Neural progenitor cell (in vitro differentiated cells): ENCODE results near the gene DESI2. TPM values are rescaled to one million over a fixed set of nuclear protein-coding genes. Genes with fewer than 3 reads are reported as not detected.
A peak's percentile ranks its signal among the peaks of the same experiment; 100 is the strongest.

Experiments
- DNase-seq: peaks from one replicate; pipeline ENCODE4 v3.0.0-alpha.2; 2016; ENCODE audit warnings: low spot score
- H2AFZ ChIP-seq: fragments of 200-600 bp; sonication (generic); replicated peaks from 2 replicates; pipeline ENCODE4 v1.6.1; 2016; ENCODE audit warnings: antibody characterized with exemption
- H3F3A ChIP-seq: fragments of 200-600 bp; sonication (generic); 2 replicates; pipeline ENCODE4 v1.6.1; 2016; ENCODE audit warnings: antibody characterized with exemption, low read depth
- H3K27ac ChIP-seq: fragments of 200-600 bp; sonication (generic); 2 replicates; pipeline ENCODE4 v1.5.1; 2016; ENCODE audit warnings: mild to moderate bottlenecking
- H3K27me3 ChIP-seq: fragments of 200-600 bp; sonication (generic); 2 replicates; pipeline ENCODE4 v1.6.1; 2016; ENCODE audit warnings: mild to moderate bottlenecking, moderate library complexity
- H3K36me3 ChIP-seq: fragments of 200-600 bp; sonication (generic); 2 replicates; pipeline ENCODE4 v1.5.1; 2016
- H3K4me1 ChIP-seq: fragments of 200-600 bp; sonication (generic); 2 replicates; pipeline ENCODE4 v1.6.1; 2016; ENCODE audit warnings: mixed run types
- H3K4me2 ChIP-seq: fragments of 200-600 bp; sonication (generic); 2 replicates; pipeline ENCODE4 v1.6.1; 2016
- H3K4me3 ChIP-seq: fragments of 200-600 bp; sonication (generic); 2 replicates; pipeline ENCODE4 v1.5.1; 2016
- H3K79me2 ChIP-seq: fragments of 200-600 bp; sonication (generic); 2 replicates; pipeline ENCODE4 v1.6.1; 2016; ENCODE audit warnings: low read depth
- H3K9ac ChIP-seq: fragments of 200-600 bp; sonication (generic); 2 replicates; pipeline ENCODE4 v1.6.1; 2016
- H3K9me3 ChIP-seq: fragments of 200-600 bp; sonication (generic); 2 replicates; pipeline ENCODE4 v1.5.1; 2016; ENCODE audit warnings: low read depth
- H4K20me1 ChIP-seq: fragments of 200-600 bp; sonication (generic); 2 replicates; pipeline ENCODE4 v1.6.1; 2016; ENCODE audit warnings: low read depth
- H3K27ac Mint-ChIP-seq: 3 replicates; pipeline ENCODE4 v1.8.0; 2021; ENCODE audit warnings: mixed read lengths
- H3K27me3 Mint-ChIP-seq: 2 replicates; pipeline ENCODE4 v1.8.0; 2022; ENCODE audit warnings: low read depth, mild to moderate bottlenecking, inconsistent platforms, moderate library complexity, mixed read lengths; ENCODE audit not compliant: insufficient read depth
- H3K36me3 Mint-ChIP-seq: 3 replicates; pipeline ENCODE4 v1.8.0; 2021; ENCODE audit warnings: mixed read lengths
- H3K4me1 Mint-ChIP-seq: 3 replicates; pipeline ENCODE4 v1.8.0; 2021; ENCODE audit warnings: mixed read lengths
- H3K4me3 Mint-ChIP-seq: 3 replicates; pipeline ENCODE4 v1.8.0; 2021; ENCODE audit warnings: mild to moderate bottlenecking, moderate library complexity, mixed read lengths
- H3K9me3 Mint-ChIP-seq: 3 replicates; pipeline ENCODE4 v1.8.0; 2020; ENCODE audit warnings: mixed read lengths
- EZH2 ChIP-seq: fragments of 200-600 bp; sonication (generic); IDR thresholded peaks from 2 replicates; pipeline ENCODE4 v1.6.1; 2017; ENCODE audit warnings: antibody characterized with exemption, mild to moderate bottlenecking, moderate library complexity
- EZH2phosphoT487 ChIP-seq: fragments of 200-600 bp; sonication (generic); IDR thresholded peaks from 2 replicates; pipeline ENCODE4 v1.6.1; 2017; ENCODE audit warnings: antibody characterized with exemption
- total RNA-seq: library from RNA; depleted of rRNA; stranded (reverse); fragments of >200 nt; gene quantifications from 2 replicates; pipeline ENCODE4 v1.2.3, GENCODE V29; 2015; ENCODE audit warnings: low replicate concordance
- TF ChIP-seq, protein P1 (sequence below): fragments of 200-600 bp; sonication (generic); IDR thresholded peaks from 2 replicates; pipeline ENCODE4 v1.5.1; 2017; ENCODE audit warnings: antibody characterized with exemption, mild to moderate bottlenecking

DESI2 gene
- total RNA-seq, 1 donor from 2014 or later, result 110 TPM

GRCh38 chr1:244730934-244731434, 78.1 kb downstream of the DESI2 start:
- no peak overlapping the region for H3K27ac ChIP-seq
- H2AFZ ChIP-seq, result peak overlapping the region; percentile 87
- Mint-ChIP-seq H3K4me1 (peaks cover 16% of the 10 kb centered on the region), H3K27me3 (peaks cover 9% of the 10 kb centered on the region), H3K4me3 (peak overlapping the region; percentile 82), H3K27ac (peak overlapping the region; percentile 83), H3K36me3 (peaks cover 3% of the 10 kb centered on the region), H3K9me3 (peaks cover 18% of the 10 kb centered on the region)
- no peaks in the 10 kb centered on the region for H3K4me1 ChIP-seq
- no peak overlapping the region for H3K9ac ChIP-seq
- peak overlapping the region; percentile 35 for H3K4me3 ChIP-seq
- no peaks in the 10 kb centered on the region for H3K36me3 ChIP-seq
- no peaks in the 10 kb centered on the region for H3K79me2 ChIP-seq
- peak overlapping the region; percentile 79 for H3K4me2 ChIP-seq
- H3F3A ChIP-seq, result peaks cover 34% of the 10 kb centered on the region
- no peaks in the 10 kb centered on the region for H3K9me3 ChIP-seq
- TF ChIP-seq, protein P1, sequence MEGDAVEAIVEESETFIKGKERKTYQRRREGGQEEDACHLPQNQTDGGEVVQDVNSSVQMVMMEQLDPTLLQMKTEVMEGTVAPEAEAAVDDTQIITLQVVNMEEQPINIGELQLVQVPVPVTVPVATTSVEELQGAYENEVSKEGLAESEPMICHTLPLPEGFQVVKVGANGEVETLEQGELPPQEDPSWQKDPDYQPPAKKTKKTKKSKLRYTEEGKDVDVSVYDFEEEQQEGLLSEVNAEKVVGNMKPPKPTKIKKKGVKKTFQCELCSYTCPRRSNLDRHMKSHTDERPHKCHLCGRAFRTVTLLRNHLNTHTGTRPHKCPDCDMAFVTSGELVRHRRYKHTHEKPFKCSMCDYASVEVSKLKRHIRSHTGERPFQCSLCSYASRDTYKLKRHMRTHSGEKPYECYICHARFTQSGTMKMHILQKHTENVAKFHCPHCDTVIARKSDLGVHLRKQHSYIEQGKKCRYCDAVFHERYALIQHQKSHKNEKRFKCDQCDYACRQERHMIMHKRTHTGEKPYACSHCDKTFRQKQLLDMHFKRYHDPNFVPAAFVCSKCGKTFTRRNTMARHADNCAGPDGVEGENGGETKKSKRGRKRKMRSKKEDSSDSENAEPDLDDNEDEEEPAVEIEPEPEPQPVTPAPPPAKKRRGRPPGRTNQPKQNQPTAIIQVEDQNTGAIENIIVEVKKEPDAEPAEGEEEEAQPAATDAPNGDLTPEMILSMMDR, result no peak
- TF ChIP-seq EZH2 (no peak), EZH2phosphoT487 (no peak)
- peaks cover 27% of the 10 kb centered on the region for H3K27me3 ChIP-seq
- DNase-seq, result no peak
- no peaks in the 10 kb centered on the region for H4K20me1 ChIP-seq

GRCh38 chr1:244731651-244732050, 78.7 kb downstream of the DESI2 start:
- Histone ChIP-seq H3K9me3 (no peaks in the 10 kb centered on the region), H2AFZ (no peak overlapping the region), H3K79me2 (no peaks in the 10 kb centered on the region), H3K27ac (no peak overlapping the region), H3K9ac (no peak overlapping the region), H3F3A (peaks cover 34% of the 10 kb centered on the region), H4K20me1 (no peaks in the 10 kb centered on the region), H3K27me3 (peaks cover 27% of the 10 kb centered on the region), H3K4me3 (no peak overlapping the region), H3K4me1 (no peaks in the 10 kb centered on the region), H3K36me3 (no peaks in the 10 kb centered on the region), H3K4me2 (no peak overlapping the region)
- no peak for DNase-seq
- H3K27ac Mint-ChIP-seq, result no peak overlapping the region
- TF ChIP-seq EZH2, result no peak
- TF ChIP-seq, protein P1, result no peak
- TF ChIP-seq EZH2phosphoT487, result no peak
- peaks cover 8% of the 10 kb centered on the region for H3K27me3 Mint-ChIP-seq
- peaks cover 16% of the 10 kb centered on the region for H3K4me1 Mint-ChIP-seq
- H3K4me3 Mint-ChIP-seq, result peak overlapping the region; percentile 33
- H3K36me3 Mint-ChIP-seq, result peaks cover 3% of the 10 kb centered on the region
- peaks cover 20% of the 10 kb centered on the region for H3K9me3 Mint-ChIP-seq

DNA sequence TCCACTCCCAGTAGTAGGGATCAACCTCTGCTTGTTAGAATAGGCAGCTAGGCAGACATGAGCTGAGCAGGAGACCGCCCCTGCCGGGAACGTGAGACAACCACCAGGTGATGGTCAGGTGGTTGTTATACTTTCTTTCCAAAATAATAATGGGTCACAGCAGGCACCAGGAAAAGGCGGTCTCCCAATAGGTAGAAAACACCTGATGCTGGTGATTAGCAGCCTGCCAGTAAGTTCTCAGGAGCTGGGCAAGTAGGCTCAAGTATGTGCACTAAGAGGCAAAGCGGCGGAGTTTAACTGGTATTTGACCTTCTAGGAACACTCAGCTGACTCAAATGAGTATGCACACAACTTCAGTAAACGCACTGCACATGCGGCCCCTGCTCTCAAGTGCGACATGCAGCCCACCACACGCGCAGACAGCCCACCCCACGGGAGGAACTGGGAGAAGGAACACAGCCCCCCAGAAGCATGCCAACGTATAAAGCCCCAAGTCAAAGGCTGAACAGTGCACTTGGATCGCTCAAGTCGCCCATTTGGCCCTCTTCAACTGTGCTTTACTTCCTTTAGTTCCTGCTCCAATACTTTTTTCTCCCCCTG, 80.0 kb downstream of the DESI2 start:
- TF ChIP-seq, protein P1, result no peak
- TF ChIP-seq EZH2, result no peak
- no peak for TF ChIP-seq EZH2phosphoT487
- H3K4me2 ChIP-seq, result no peak overlapping the region

More for the DNA sequence above, 80.0 kb downstream of the DESI2 start:
- no peaks in the 10 kb centered on the region for H3K36me3 ChIP-seq
- no peaks in the 10 kb centered on the region for H3K9me3 ChIP-seq
- no peak overlapping the region for H3K4me3 ChIP-seq
- no peaks in the 10 kb centered on the region for H3K79me2 ChIP-seq
- no peaks in the 10 kb centered on the region for H4K20me1 ChIP-seq
- H3K4me1 ChIP-seq, result no peaks in the 10 kb centered on the region
- peaks cover 30% of the 10 kb centered on the region for H3F3A ChIP-seq
- peaks cover 27% of the 10 kb centered on the region for H3K27me3 ChIP-seq
- Mint-ChIP-seq H3K4me1 (peaks cover 16% of the 10 kb centered on the region), H3K27me3 (peaks cover 8% of the 10 kb centered on the region), H3K4me3 (no peak overlapping the region), H3K36me3 (peaks cover 3% of the 10 kb centered on the region), H3K27ac (no peak overlapping the region), H3K9me3 (peaks cover 25% of the 10 kb centered on the region)
- no peak overlapping the region for H3K27ac ChIP-seq
- no peak overlapping the region for H3K9ac ChIP-seq
- DNase-seq, result no peak
- no peak overlapping the region for H2AFZ ChIP-seq
